Measurements from ENCODE around the gene EFCAB5. TPM values are rescaled to one million over a fixed set of nuclear protein-coding genes. Genes with fewer than 3 reads are reported as not detected.
A peak's percentile ranks its signal among the peaks of the same experiment; 100 is the strongest.

Gene EFCAB5
- total RNA-seq, 1 experiment from 2014 or later = 0.96 TPM

GRCh38 chr17:29918922-29919856, 22.2 kb upstream of the EFCAB5 start:
- Mint-ChIP-seq H3K9me3 (ENCODE audit: unreplicated experiment) (no peaks in the 10 kb centered on the region), H3K4me1 (ENCODE audit: insufficient read depth, unreplicated experiment) (peaks cover 16% of the 10 kb centered on the region), H3K36me3 (ENCODE audit: insufficient read depth, unreplicated experiment) (peaks cover 8% of the 10 kb centered on the region), H3K27me3 (ENCODE audit: insufficient read depth, unreplicated experiment) (no peaks in the 10 kb centered on the region), H3K4me3 (ENCODE audit: unreplicated experiment) (peak overlapping the region; percentile 2), H3K27ac (ENCODE audit: low read depth, unreplicated experiment) (peak overlapping the region; percentile 33)
- DNase-seq (ENCODE audit: unreplicated experiment) = peak; percentile 5
- TF ChIP-seq, protein P1, sequence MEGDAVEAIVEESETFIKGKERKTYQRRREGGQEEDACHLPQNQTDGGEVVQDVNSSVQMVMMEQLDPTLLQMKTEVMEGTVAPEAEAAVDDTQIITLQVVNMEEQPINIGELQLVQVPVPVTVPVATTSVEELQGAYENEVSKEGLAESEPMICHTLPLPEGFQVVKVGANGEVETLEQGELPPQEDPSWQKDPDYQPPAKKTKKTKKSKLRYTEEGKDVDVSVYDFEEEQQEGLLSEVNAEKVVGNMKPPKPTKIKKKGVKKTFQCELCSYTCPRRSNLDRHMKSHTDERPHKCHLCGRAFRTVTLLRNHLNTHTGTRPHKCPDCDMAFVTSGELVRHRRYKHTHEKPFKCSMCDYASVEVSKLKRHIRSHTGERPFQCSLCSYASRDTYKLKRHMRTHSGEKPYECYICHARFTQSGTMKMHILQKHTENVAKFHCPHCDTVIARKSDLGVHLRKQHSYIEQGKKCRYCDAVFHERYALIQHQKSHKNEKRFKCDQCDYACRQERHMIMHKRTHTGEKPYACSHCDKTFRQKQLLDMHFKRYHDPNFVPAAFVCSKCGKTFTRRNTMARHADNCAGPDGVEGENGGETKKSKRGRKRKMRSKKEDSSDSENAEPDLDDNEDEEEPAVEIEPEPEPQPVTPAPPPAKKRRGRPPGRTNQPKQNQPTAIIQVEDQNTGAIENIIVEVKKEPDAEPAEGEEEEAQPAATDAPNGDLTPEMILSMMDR (IDR thresholded peaks at IDR 0.05; ENCODE audit: unreplicated experiment) = no peak
- ChIA-PET CTCF (interaction anchor here (0.7 to 3.5 kb wide), 6 partner anchors 12 to 112 kb away, joined by 3 to 20 read pairs (median 3); partner anchors contain the start of gene SSH2), POLR2A (interaction anchor here (0.6 to 3.9 kb wide), 8 partner anchors 9 to 280 kb away, joined by 3 to 38 read pairs (median 4); partner anchors contain the start of gene SSH2)
- intact Hi-C loops (cut with micrococcal nuclease) = no loop called here
- BruUV-seq (replicated peaks) = TSS peak; percentile 48

GRCh38 chr17:29924786-29925185, 16.6 kb upstream of the EFCAB5 start:
- H3K4me3 Mint-ChIP-seq (ENCODE audit: unreplicated experiment) = no peak overlapping the region
- no peaks in the 10 kb centered on the region for H3K27me3 Mint-ChIP-seq (ENCODE audit: insufficient read depth, unreplicated experiment)
- TF ChIP-seq, protein P1 (IDR thresholded peaks at IDR 0.05; ENCODE audit: unreplicated experiment) = no peak
- ChIA-PET CTCF (interaction anchor here (0.5 to 9.6 kb wide), 3 partner anchors 9 to 115 kb away, joined by 3 to 323 read pairs (median 4); no protein-coding TSS in a partner anchor), POLR2A (no interaction called here)
- no peak overlapping the region for H3K27ac Mint-ChIP-seq (ENCODE audit: low read depth, unreplicated experiment)
- no peaks in the 10 kb centered on the region for H3K9me3 Mint-ChIP-seq (ENCODE audit: unreplicated experiment)
- peaks cover 29% of the 10 kb centered on the region for H3K4me1 Mint-ChIP-seq (ENCODE audit: insufficient read depth, unreplicated experiment)
- no TSS peak for BruUV-seq (replicated peaks)
- peaks cover 8% of the 10 kb centered on the region for H3K36me3 Mint-ChIP-seq (ENCODE audit: insufficient read depth, unreplicated experiment)
- DNase-seq (ENCODE audit: unreplicated experiment) = no peak
- intact Hi-C loops (cut with micrococcal nuclease) = no loop called here

DNA sequence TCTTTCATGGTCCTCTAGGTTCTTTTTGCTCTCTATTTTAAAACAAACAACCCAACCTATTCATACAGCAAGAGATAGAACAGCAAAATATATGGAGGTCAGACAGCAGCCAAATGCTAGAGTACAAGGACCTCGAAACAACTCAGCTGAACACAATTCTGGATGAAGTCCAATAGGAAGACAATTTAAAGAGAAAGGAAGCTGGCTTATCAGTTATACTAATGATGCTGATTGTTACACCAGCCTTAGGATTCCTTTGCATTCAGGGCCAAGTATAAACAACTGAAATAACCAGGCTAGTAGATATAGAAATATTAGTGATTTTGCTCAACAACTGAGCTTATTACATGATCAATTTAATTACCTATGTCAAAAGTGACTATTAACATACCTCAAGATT, 13.9 kb upstream of the EFCAB5 start:
- no peaks in the 10 kb centered on the region for H3K36me3 Mint-ChIP-seq (ENCODE audit: insufficient read depth, unreplicated experiment)
- POLR2A ChIA-PET = interaction anchor here (0.7 to 4.9 kb wide), 11 partner anchors 8 to 340 kb away, joined by 3 to 38 read pairs (median 4); no protein-coding TSS in a partner anchor
- DNase-seq (ENCODE audit: unreplicated experiment) = no peak
- no peak overlapping the region for H3K4me3 Mint-ChIP-seq (ENCODE audit: unreplicated experiment)
- intact Hi-C loops (cut with micrococcal nuclease) = no loop called here
- H3K27me3 Mint-ChIP-seq (ENCODE audit: insufficient read depth, unreplicated experiment) = no peaks in the 10 kb centered on the region
- TF ChIP-seq, protein P1 (IDR thresholded peaks at IDR 0.05; ENCODE audit: unreplicated experiment) = no peak
- H3K4me1 Mint-ChIP-seq (ENCODE audit: insufficient read depth, unreplicated experiment) = peaks cover 24% of the 10 kb centered on the region
- BruUV-seq (replicated peaks) = no TSS peak
- CTCF ChIA-PET = interaction anchor here (0.7 to 9.6 kb wide), 5 partner anchors 33 to 1776 kb away, joined by 3 to 323 read pairs (median 4); no protein-coding TSS in a partner anchor
- no peaks in the 10 kb centered on the region for H3K9me3 Mint-ChIP-seq (ENCODE audit: unreplicated experiment)
- H3K27ac Mint-ChIP-seq (ENCODE audit: low read depth, unreplicated experiment) = peak overlapping the region; percentile 29

GRCh38 chr17:29929006-29929532, 12.4 kb upstream of the EFCAB5 start:
- no peaks in the 10 kb centered on the region for H3K27me3 Mint-ChIP-seq (ENCODE audit: insufficient read depth, unreplicated experiment)
- no TSS peak for BruUV-seq (replicated peaks)
- no peaks in the 10 kb centered on the region for H3K36me3 Mint-ChIP-seq (ENCODE audit: insufficient read depth, unreplicated experiment)

More at GRCh38 chr17:29929006-29929532, 12.4 kb upstream of the EFCAB5 start:
- H3K9me3 Mint-ChIP-seq (ENCODE audit: unreplicated experiment) = no peaks in the 10 kb centered on the region
- H3K4me1 Mint-ChIP-seq (ENCODE audit: insufficient read depth, unreplicated experiment) = peaks cover 29% of the 10 kb centered on the region
- ChIA-PET POLR2A (interaction anchor here (0.7 to 4.9 kb wide), 17 partner anchors 10 to 341 kb away, joined by 3 to 49 read pairs (median 5); partner anchors contain the start of gene ANKRD13B), CTCF (interaction anchor here (0.6 to 9.6 kb wide), 5 partner anchors 56 to 290 kb away, joined by 3 to 323 read pairs (median 43); no protein-coding TSS in a partner anchor)
- intact Hi-C loops (cut with micrococcal nuclease) = no loop called here
- H3K27ac Mint-ChIP-seq (ENCODE audit: low read depth, unreplicated experiment) = peak overlapping the region; percentile 57
- TF ChIP-seq, protein P1 (IDR thresholded peaks at IDR 0.05; ENCODE audit: unreplicated experiment) = no peak
- H3K4me3 Mint-ChIP-seq (ENCODE audit: unreplicated experiment) = no peak overlapping the region
- peak; percentile 57 for DNase-seq (ENCODE audit: unreplicated experiment)

Data from MCF 10A (cell line).